Muscle layer of colon (tissue), 2 donors: ENCODE data around the gene MOV10.

ENCODE experiments used
- H3K27ac ChIP-seq: one replicate; pipeline ENCODE4 v1.7.0; 2013; ENCODE audit warnings: low read depth, mild to moderate bottlenecking, low read length, moderate library complexity
- H3K27me3 ChIP-seq, 2 donors: one replicate each; pipeline ENCODE4 v1.7.0; 2013; ENCODE audit warnings: low read length in 2 of 2, mild to moderate bottlenecking in 2 of 2; ENCODE audit not compliant: insufficient read depth in 2 of 2, control insufficient read depth in 1 of 2
- H3K36me3 ChIP-seq: one replicate; pipeline ENCODE4 v1.7.0; 2013; ENCODE audit warnings: mild to moderate bottlenecking, low read length; ENCODE audit not compliant: insufficient read depth
- H3K4me1 ChIP-seq: one replicate; pipeline ENCODE4 v1.7.0; 2013; ENCODE audit warnings: mild to moderate bottlenecking, low read length; ENCODE audit not compliant: insufficient read depth
- H3K4me3 ChIP-seq, 2 donors: one replicate each; pipeline ENCODE4 v1.7.0; 2013; ENCODE audit warnings: low read length in 2 of 2, low read depth in 1 of 2, mild to moderate bottlenecking in 1 of 2, moderate library complexity in 1 of 2
- H3K9ac ChIP-seq: one replicate; pipeline ENCODE4 v1.7.0; 2013; ENCODE audit warnings: low read length
- H3K9me3 ChIP-seq: one replicate; pipeline ENCODE4 v1.7.0; 2013; ENCODE audit warnings: mild to moderate bottlenecking, low read length
- donor health status: abdominal sarcoma.
- donor health status: Adenocarcinoma of cecum.

The MOV10 gene

DNA sequence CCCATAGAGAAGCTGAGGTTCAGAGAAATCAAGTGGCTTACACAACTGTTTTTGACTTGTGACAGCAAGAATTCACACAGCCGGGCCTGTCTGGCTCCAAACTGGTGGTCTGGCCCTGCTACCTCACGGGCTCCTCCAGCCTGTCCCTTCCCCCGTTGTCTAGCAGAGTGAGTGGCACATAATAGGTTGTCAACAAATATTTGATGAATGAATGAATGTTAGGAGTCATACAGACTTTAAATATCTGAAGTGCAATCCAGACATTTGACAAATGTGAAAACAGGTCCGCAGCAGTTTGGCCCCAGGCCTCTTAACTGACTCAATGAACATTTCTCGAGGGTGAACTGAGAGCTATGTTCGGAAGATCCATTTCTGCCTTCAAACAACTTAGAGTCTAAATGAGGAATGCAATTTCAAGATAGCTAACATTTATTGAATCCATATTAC is 33.6 kb downstream of the MOV10 start:
- Histone ChIP-seq H3K9ac (no peak overlapping the region), H3K36me3 (peaks cover 4% of the 10 kb centered on the region), H3K4me1 (peaks cover 36% of the 10 kb centered on the region), H3K27ac (no peak overlapping the region), H3K4me3 (no peak overlapping the region), H3K27me3 (no peaks in the 10 kb centered on the region), H3K9me3 (no peaks in the 10 kb centered on the region)

DNA sequence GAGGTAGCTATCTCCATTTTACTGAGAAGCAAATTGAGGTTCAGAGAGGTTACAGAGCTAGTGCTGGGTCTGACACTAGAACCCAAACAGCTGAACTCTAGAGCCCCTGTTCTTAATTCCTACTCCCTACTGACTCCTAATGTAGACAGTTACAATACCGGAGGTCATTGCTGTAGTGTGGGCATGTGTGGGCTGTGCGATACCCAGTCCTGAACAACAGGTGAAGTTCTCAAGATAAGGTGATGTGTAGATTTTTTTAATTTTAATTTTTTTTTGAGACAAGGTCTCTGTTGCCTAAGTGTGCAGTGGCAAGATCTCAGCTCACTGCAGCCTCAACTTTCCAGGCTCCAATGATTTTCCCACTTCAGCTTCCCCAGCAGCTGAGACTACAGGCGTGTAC is 34.0 kb downstream of the MOV10 start:
- no peaks in the 10 kb centered on the region for H3K36me3 ChIP-seq
- no peak overlapping the region for H3K27ac ChIP-seq
- no peak overlapping the region for H3K9ac ChIP-seq
- no peak overlapping the region for H3K4me3 ChIP-seq
- H3K27me3 ChIP-seq, result no peaks in the 10 kb centered on the region
- no peaks in the 10 kb centered on the region for H3K9me3 ChIP-seq
- H3K4me1 ChIP-seq, result peaks cover 33% of the 10 kb centered on the region

DNA sequence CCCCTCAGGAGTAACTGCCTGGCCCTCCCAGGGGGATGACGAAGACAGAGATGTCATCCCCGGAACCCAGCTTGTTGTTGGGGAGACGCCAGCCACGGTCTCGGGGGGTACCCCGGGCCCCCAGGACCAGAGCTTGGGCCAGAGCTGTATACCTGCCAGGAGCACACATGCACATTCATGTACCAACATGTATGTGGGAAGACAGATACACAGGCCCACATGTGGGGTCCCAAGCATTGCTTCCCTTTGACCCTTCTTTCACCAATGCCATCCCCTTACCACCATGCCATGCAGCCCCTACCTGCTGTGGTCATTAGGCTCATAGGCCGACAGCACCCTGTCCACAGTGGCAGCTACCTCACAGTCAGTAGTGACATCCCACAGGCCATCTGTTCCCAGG is 35.7 kb downstream of the MOV10 start:
- no peak overlapping the region for H3K9ac ChIP-seq
- no peaks in the 10 kb centered on the region for H3K9me3 ChIP-seq
- peaks cover 17% of the 10 kb centered on the region for H3K4me1 ChIP-seq
- no peaks in the 10 kb centered on the region for H3K36me3 ChIP-seq
- H3K27ac ChIP-seq, result no peak overlapping the region
- H3K27me3 ChIP-seq, result no peaks in the 10 kb centered on the region
- no peak overlapping the region for H3K4me3 ChIP-seq

DNA sequence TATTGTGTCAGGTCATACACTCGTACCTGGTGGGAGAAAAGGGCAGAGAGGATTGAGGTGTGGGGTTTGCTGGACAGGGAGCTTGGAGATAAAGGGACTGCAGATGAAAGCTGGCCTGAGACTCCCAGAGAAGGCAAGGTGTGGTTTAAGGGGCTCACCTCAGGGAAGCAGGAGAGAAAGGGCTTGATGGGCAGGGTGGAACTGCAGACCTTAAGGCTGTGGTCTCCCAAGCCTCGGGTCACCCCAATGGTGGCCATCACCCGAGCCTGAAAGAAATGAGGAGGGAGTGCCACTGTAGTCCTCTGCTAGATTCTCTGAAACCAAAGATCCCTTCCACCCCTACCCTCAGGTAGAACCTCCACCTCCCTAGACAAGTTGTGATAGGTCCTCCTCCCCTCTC is 36.1 kb downstream of the MOV10 start:
- Histone ChIP-seq H3K9ac (no peak overlapping the region), H3K9me3 (no peaks in the 10 kb centered on the region), H3K36me3 (no peaks in the 10 kb centered on the region), H3K27ac (no peak overlapping the region), H3K4me3 (no peak overlapping the region), H3K27me3 (no peaks in the 10 kb centered on the region), H3K4me1 (peaks cover 14% of the 10 kb centered on the region)

DNA sequence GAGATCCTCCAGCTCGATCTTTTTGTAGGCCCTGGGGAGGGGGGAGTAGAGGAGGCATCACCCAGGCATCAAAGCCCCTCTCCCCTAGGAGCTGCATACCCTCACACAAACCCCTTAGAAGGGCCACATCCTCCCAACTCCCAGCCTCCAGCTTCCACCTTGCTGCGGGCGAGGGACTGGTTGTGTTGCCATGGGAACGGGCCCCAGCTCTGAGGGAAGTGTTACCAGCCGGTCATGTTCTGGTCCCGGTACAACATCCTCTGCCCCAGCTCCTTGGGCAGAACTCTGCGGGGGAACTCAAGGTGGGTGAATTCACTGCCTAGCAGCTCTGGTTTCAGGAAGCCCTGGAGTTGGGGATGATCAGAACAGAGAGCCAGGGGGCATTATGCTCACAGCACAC is 36.6 kb downstream of the MOV10 start:
- H3K9me3 ChIP-seq, result no peaks in the 10 kb centered on the region
- H3K4me1 ChIP-seq, result peaks cover 14% of the 10 kb centered on the region
- no peaks in the 10 kb centered on the region for H3K27me3 ChIP-seq
- no peak overlapping the region for H3K9ac ChIP-seq
- no peak overlapping the region for H3K27ac ChIP-seq
- no peaks in the 10 kb centered on the region for H3K36me3 ChIP-seq
- no peak overlapping the region for H3K4me3 ChIP-seq

DNA sequence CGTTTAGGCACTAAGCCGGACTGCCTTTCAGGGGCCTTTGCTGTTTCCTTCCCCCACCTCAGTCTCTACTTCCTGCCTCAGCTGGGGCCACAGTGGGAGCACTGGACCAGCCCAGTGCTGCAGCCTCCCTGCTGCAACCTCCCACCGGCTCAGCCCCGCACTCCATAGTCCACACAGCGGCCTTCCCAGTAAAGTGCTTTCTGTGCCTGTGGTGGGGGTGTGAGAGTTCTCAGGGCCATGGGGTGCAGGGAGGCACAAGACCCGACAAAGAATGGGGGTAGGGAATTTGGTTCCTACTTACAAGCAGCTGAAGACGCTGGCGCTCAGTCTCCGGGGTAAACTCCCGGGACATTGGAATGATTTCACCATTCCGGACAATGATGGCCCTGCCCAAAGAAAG is 37.2 kb downstream of the MOV10 start:
- H3K4me1 ChIP-seq, result peaks cover 14% of the 10 kb centered on the region
- no peak overlapping the region for H3K27ac ChIP-seq
- H3K36me3 ChIP-seq, result no peaks in the 10 kb centered on the region
- H3K27me3 ChIP-seq, result no peaks in the 10 kb centered on the region
- no peak overlapping the region for H3K4me3 ChIP-seq
- no peaks in the 10 kb centered on the region for H3K9me3 ChIP-seq
- no peak overlapping the region for H3K9ac ChIP-seq

DNA sequence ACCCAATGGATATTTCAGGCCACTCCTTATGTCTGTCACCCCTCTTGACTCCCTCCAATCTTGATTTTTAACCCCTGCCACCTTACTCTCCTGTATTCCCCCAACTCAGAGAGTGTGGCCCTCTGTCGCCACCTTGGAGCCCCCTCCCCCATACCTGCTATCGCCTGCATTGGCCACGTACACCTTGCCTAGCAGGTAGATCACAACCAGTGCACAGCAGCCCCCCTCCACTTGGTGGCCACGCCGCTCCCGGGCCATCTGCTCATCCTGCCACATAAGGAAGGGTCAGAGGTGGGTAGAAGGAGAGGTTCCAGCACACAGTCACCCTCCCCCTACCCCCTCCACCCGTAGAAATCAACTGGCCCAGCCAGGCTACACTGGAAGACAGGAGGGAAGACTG is 37.7 kb downstream of the MOV10 start:
- peaks cover 14% of the 10 kb centered on the region for H3K4me1 ChIP-seq
- no peaks in the 10 kb centered on the region for H3K27me3 ChIP-seq
- no peak overlapping the region for H3K27ac ChIP-seq
- no peak overlapping the region for H3K9ac ChIP-seq
- no peaks in the 10 kb centered on the region for H3K9me3 ChIP-seq
- H3K4me3 ChIP-seq, result no peak overlapping the region
- H3K36me3 ChIP-seq, result no peaks in the 10 kb centered on the region

DNA sequence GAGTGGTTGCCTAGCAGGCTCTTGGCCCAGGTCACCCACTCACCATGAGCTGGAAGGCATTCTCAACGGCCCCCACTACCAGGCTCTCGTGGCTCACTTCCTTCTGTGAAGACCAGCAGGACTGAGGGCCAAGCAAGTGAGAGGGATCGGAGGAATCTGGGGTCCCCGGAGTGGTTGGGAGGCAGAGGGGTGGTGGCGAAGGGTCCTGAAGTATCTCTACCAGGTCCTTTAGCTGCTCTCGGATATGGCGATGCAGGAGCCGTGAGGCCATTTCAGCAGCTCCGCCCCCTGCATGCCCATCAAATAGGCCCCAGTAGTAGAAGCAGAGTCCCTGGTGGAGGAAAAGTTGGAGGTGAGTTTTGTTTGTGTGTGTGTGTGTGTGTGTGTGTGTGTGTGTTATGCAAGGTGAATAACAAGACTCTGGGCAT is 38.3 kb downstream of the MOV10 start:
- Histone ChIP-seq H3K36me3 (no peaks in the 10 kb centered on the region), H3K27me3 (no peaks in the 10 kb centered on the region), H3K9me3 (no peaks in the 10 kb centered on the region), H3K9ac (no peak overlapping the region), H3K4me1 (peaks cover 9% of the 10 kb centered on the region), H3K4me3 (no peak overlapping the region), H3K27ac (no peak overlapping the region)

DNA sequence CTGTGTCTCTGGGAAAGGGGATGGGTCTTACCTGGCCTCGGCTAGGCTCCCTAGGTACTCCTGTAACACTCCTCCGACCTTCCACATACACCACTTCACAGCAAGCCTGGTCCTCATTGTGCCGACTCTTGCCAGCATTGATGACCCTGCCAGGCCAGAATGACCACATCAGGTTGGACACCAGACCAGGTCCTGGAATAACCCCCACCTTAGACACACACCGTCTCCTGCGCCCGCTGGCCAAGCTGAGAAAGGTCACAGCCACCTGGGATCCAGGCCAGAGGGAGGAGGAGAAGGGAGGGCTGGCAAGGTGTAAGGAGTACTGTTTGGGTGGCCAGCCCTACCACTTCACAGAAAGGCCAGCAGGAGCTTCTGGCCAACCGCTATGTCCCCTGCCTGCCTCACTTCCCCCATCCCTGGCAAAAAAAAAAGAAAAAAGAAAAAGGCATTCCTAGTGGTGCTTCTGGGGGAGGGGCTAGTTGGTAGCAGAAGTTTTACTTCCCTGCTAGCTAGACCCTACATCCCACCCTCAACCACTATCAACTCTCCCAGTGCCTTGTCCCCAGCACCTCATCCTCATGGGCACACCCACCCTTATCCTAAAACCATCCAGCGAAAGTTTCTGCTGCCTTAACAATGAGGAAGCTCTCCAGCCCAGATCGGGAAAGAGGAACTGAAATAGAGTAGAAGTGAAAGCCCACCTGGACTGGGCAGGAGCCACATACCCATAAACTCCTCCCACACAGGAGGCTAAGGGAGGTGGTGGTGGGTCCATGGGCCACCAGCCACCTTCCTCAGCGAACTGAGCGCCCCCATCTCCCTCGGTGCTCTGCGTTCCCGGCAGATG is 39.2 kb downstream of the MOV10 start:
- no peak overlapping the region for H3K9ac ChIP-seq
- peak overlapping the region; percentile 79 to 83 for H3K4me3 ChIP-seq
- no peak overlapping the region for H3K27ac ChIP-seq
- peaks cover 8% of the 10 kb centered on the region for H3K4me1 ChIP-seq
- no peaks in the 10 kb centered on the region for H3K36me3 ChIP-seq
- no peaks in the 10 kb centered on the region for H3K9me3 ChIP-seq
- no peaks in the 10 kb centered on the region for H3K27me3 ChIP-seq

DNA sequence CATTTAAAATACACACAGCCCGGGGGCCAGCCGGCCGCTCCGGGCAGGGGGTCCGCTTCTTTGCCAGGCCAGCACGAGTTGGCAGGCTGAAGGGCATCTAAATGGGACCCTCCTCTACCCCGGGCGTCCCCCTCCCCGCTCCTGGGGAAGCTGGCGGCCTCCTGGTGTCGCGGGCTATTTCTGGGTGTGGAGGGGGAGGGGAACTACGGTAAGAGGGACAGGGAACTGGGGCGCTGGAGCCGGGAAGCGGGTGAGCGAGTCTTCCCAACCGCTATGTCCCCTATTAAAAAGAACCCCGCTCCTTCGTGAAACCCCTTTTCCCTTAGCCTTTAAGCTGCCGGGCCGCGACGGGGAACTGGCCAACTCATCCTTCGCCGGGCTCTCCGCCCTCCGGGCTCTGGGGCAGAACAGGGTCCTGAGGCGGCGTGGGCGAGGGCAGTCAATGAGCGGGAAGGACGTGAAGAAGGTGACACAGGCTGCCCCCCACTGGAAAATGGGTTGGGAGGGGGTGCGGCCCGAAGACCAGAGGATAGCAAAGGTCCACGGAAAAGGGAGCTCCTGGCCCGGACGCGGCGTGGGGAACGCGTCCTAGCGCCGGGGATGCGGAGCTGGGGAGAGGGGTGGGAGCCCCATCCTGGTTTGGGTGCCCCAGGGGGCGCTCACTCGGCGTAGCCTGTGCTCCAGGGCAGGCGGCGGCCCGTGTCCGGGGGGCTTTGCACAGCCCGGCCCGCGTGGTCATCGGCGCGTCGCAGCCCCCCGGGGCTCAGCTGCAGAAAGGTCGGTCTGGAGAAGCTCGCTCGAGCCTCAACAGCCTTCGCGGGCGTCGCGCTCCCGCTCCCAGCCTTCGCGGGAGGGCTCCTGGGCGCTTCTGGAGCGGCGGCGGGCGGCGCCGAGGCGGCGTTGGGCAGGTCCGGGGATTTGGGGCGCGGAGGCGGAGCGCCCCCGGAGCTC is 40.1 kb downstream of the MOV10 start:
- H3K27ac ChIP-seq, result peak overlapping the region; percentile 48
- no peak overlapping the region for H3K9ac ChIP-seq
- H3K27me3 ChIP-seq, result peaks cover 0 to 2% of the 10 kb centered on the region in 2 donors
- no peaks in the 10 kb centered on the region for H3K9me3 ChIP-seq
- peak overlapping the region; percentile 79 to 83 for H3K4me3 ChIP-seq
- H3K4me1 ChIP-seq, result peaks cover 8% of the 10 kb centered on the region
- H3K36me3 ChIP-seq, result no peaks in the 10 kb centered on the region

DNA sequence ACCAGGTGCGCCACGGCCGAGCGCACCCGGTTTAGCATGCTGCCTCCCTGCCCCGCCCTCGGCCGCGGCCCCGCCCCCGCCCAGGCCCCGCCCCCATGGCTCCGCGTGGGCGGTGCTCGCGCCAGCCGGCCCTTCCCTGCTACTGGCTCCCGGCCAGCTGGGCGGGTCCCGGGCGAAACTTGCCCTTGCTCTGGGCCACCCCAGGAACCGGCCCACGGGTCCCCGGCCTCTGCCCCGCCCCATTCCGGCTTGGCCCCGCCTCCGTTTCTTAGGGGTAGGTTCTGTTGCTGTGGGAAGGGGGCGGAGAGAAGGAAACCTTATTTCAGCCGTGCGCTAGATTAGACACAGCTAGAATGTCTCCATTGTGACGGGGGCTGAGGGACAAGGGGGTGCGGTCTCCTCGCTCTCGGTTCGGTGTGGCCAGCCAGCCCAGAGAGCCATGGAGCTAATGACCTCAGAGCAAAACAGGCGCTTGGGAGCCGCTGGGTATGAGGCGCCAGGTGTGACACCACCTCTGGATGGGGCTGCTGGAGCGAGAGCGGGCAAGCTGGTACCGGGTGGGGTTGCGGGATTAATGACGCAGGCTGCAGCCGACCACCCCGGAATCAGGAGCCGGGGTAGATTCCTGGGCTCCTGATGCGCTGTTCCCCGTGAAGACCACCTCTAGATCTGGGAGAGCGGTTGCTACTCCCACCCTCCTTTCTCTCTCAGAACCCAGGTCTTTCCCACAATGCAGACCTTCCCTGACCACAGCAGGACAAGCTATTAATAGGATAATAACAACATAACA is 41.0 kb downstream of the MOV10 start, which contains the start of gene PPM1J:
PPM1J (minus strand) TSS at position 69 of the 790 bp plus-strand sequence; CDS start at position 38, 31 bp downstream.
- peaks cover 0 to 4% of the 10 kb centered on the region in 2 donors for H3K27me3 ChIP-seq
- no peaks in the 10 kb centered on the region for H3K36me3 ChIP-seq
- no peak within 1 kb of the TSS for H3K9ac ChIP-seq
- H3K9me3 ChIP-seq, result no peaks in the 10 kb centered on the region
- H3K4me3 ChIP-seq, result peak within 1 kb of the TSS; percentile 79 to 83
- H3K4me1 ChIP-seq, result peaks cover 8% of the 10 kb centered on the region
- peak within 1 kb of the TSS; percentile 68 for H3K27ac ChIP-seq
